WTC11 (cell line): ENCODE data around the gene ARVCF. TPM values are rescaled to one million over a fixed set of nuclear protein-coding genes. Genes with fewer than 3 reads are reported as not detected.

ENCODE experiments used
- ATAC-seq: fragments of 200-7000 bp; cut with Tn5 transposase; 2 replicates; pipeline ENCODE4 v1.10.0; 2021; ENCODE audit warnings: mild to moderate bottlenecking, moderate library complexity
- CTCF ChIA-PET: fragments of 300-600 bp; sonication (Branson Sonifier 250); formaldehyde crosslinking; loops from one replicate; lab custom pipeline; 2021; ENCODE audit warnings: antibody characterized with exemption; lab: Charles Lee
- POLR2A ChIA-PET: fragments of 350-600 bp; sonication (Branson Sonifier 250); formaldehyde crosslinking; loops from one replicate; lab custom pipeline; 2021; ENCODE audit warnings: antibody characterized with exemption; lab: Charles Lee
- DNase-seq: peaks from one replicate; pipeline ENCODE4 v3.0.0; 2021; ENCODE audit warnings: low spot score
- H3K27ac Mint-ChIP-seq: 2 replicates; pipeline ENCODE4 v1.8.0; 2021; ENCODE audit warnings: mixed read lengths
- H3K27me3 Mint-ChIP-seq: 2 replicates; pipeline ENCODE4 v1.8.0; 2021; ENCODE audit warnings: low read depth, mild to moderate bottlenecking, moderate library complexity, mixed read lengths
- H3K36me3 Mint-ChIP-seq: 2 replicates; pipeline ENCODE4 v1.8.0; 2021; ENCODE audit warnings: mixed read lengths
- H3K4me1 Mint-ChIP-seq: 2 replicates; pipeline ENCODE4 v1.8.0; 2022; ENCODE audit warnings: mixed read lengths
- H3K4me3 Mint-ChIP-seq: 2 replicates; pipeline ENCODE4 v1.8.0; 2021; ENCODE audit warnings: mild to moderate bottlenecking, moderate library complexity, mixed read lengths
- H3K9me3 Mint-ChIP-seq: 2 replicates; pipeline ENCODE4 v1.8.0; 2021; ENCODE audit warnings: mixed read lengths
- ATF2 ChIP-seq: sonication (generic); formaldehyde crosslinking; IDR thresholded peaks from 2 replicates; pipeline ENCODE4 v1.8.1; 2022; ENCODE audit warnings: low read depth, missing genetic modification reagents, borderline replicate concordance
- ERG ChIP-seq: fragments of 250-450 bp; sonication (Bioruptor Pico); IDR thresholded peaks from 2 replicates; pipeline ENCODE4 v1.8.0; 2021; ENCODE audit warnings: mild to moderate bottlenecking
- FOXP1 ChIP-seq: sonication (generic); formaldehyde crosslinking; IDR thresholded peaks from 2 replicates; pipeline ENCODE4 v1.8.0; 2022; ENCODE audit warnings: missing genetic modification reagents, mild to moderate bottlenecking, moderate library complexity, borderline replicate concordance
- GABPB1 ChIP-seq: sonication (generic); formaldehyde crosslinking; IDR thresholded peaks from 2 replicates; pipeline ENCODE4 v1.8.1; 2023; ENCODE audit warnings: mild to moderate bottlenecking, missing genetic modification reagents
- JAZF1 ChIP-seq: fragments of 250-450 bp; sonication (Bioruptor Pico); IDR thresholded peaks from 2 replicates; pipeline ENCODE4 v1.9.0; 2021; ENCODE audit warnings: moderate library complexity, mild to moderate bottlenecking, inconsistent platforms
- MLX ChIP-seq: sonication (generic); formaldehyde crosslinking; IDR thresholded peaks from 2 replicates; pipeline ENCODE4 v1.8.1; 2023; ENCODE audit warnings: mild to moderate bottlenecking, missing genetic modification reagents, moderate library complexity
- PREB ChIP-seq: sonication (generic); formaldehyde crosslinking; IDR thresholded peaks from 2 replicates; pipeline ENCODE4 v1.8.1; 2022; ENCODE audit warnings: mild to moderate bottlenecking, missing genetic modification reagents, moderate library complexity, borderline replicate concordance
- SOX15 ChIP-seq: fragments of 250-450 bp; sonication (Bioruptor Pico); IDR thresholded peaks from 2 replicates; pipeline ENCODE4 v1.9.0; 2021; ENCODE audit warnings: mild to moderate bottlenecking
- TP53 ChIP-seq: sonication (generic); formaldehyde crosslinking; IDR thresholded peaks from 2 replicates; pipeline ENCODE4 v1.8.1; 2023; ENCODE audit warnings: mild to moderate bottlenecking, missing genetic modification reagents
- ZBTB43 ChIP-seq: sonication (generic); formaldehyde crosslinking; IDR thresholded peaks from 2 replicates; pipeline ENCODE4 v1.8.1; 2023; ENCODE audit warnings: mild to moderate bottlenecking, missing genetic modification reagents
- ZNF138 ChIP-seq: sonication (generic); formaldehyde crosslinking; conservative IDR thresholded peaks from 2 replicates; pipeline ENCODE4 v1.8.1; 2022; ENCODE audit warnings: mild to moderate bottlenecking, moderate library complexity, missing genetic modification reagents
- ZNF263 ChIP-seq: sonication (generic); formaldehyde crosslinking; IDR thresholded peaks from 2 replicates; pipeline ENCODE4 v1.8.1; 2022; ENCODE audit warnings: low read depth, mild to moderate bottlenecking, moderate library complexity, missing genetic modification reagents
- ZNF281 ChIP-seq: sonication (generic); formaldehyde crosslinking; IDR thresholded peaks from 2 replicates; pipeline ENCODE4 v1.8.0; 2023; ENCODE audit warnings: mild to moderate bottlenecking, missing genetic modification reagents
- ZNF423 ChIP-seq: fragments of 250-450 bp; sonication (Bioruptor Pico); IDR thresholded peaks from 2 replicates; pipeline ENCODE4 v2.1.2; 2022; ENCODE audit warnings: mild to moderate bottlenecking, moderate library complexity
- ZNF671 ChIP-seq: fragments of 250-450 bp; sonication (Bioruptor Pico); IDR thresholded peaks from 2 replicates; pipeline ENCODE4 v1.8.0; 2021; ENCODE audit warnings: mild to moderate bottlenecking
- total RNA-seq: library from RNA; stranded (reverse); gene quantifications from 3 replicates; pipeline ENCODE4 v1.2.3, GENCODE V29; 2021

The ARVCF gene
- total RNA-seq, 1 experiment from 2014 or later = 65.4 TPM

GRCh38 chr22:19964701-19965386 is 51.8 kb downstream of the ARVCF start:
- ATAC-seq (no peak), DNase-seq (no peak)
- Mint-ChIP-seq H3K27me3 (no peaks in the 10 kb centered on the region; the same call in 1 of the 2 replicates), H3K27ac (no peak overlapping the region), H3K4me1 (peaks cover 31% of the 10 kb centered on the region), H3K9me3 (no peaks in the 10 kb centered on the region), H3K36me3 (no peaks in the 10 kb centered on the region), H3K4me3 (no peak overlapping the region)
- CTCF ChIA-PET = interaction anchor here (1.0 to 2.6 kb wide), 8 partner anchors 10 to 285 kb away, joined by 4 to 11 read pairs (median 6); partner anchors contain the start of gene TANGO2
- POLR2A ChIA-PET = no interaction called here
- TF ChIP-seq FOXP1 (CRISPR knock-in tag) = no peak
- TF ChIP-seq MLX = no peak
- no peak for TF ChIP-seq GABPB1 (CRISPR knock-in tag)
- TF ChIP-seq ZNF671 = no peak
- TF ChIP-seq ERG (CRISPR knock-in tag) = no peak
- TF ChIP-seq JAZF1 (CRISPR knock-in tag) = no peak
- TF ChIP-seq PREB (CRISPR knock-in tag) = no peak
- no peak for TF ChIP-seq TP53 (CRISPR knock-in tag)

GRCh38 chr22:19963863-19964642 is 52.6 kb downstream of the ARVCF start:
- H3K27ac Mint-ChIP-seq = no peak overlapping the region
- CTCF ChIA-PET = interaction anchor here (1.0 to 2.9 kb wide), 6 partner anchors 10 to 240 kb away, joined by 4 to 38 read pairs (median 14); partner anchors contain the start of gene GP1BB
- TF ChIP-seq SOX15 (no peak), ZNF671 (no peak), ZBTB43 (no peak), FOXP1 (CRISPR knock-in tag) (no peak), ZNF263 (no peak), ZNF423 (CRISPR knock-in tag) (no peak), ZNF281 (no peak), ZNF138 (CRISPR knock-in tag) (no peak), ATF2 (CRISPR knock-in tag) (no peak)
- TF ChIP-seq, all 79 proteins: peak for 0
- H3K36me3 Mint-ChIP-seq = no peaks in the 10 kb centered on the region
- peaks cover 34% of the 10 kb centered on the region for H3K4me1 Mint-ChIP-seq
- DNase-seq = no peak
- POLR2A ChIA-PET = no interaction called here
- no peak for ATAC-seq
- H3K9me3 Mint-ChIP-seq = no peaks in the 10 kb centered on the region
- H3K27me3 Mint-ChIP-seq = no peaks in the 10 kb centered on the region; the same call in 1 of the 2 replicates
- no peak overlapping the region for H3K4me3 Mint-ChIP-seq
